ENCODE data around the gene IFITM1. TPM values are rescaled to one million over a fixed set of nuclear protein-coding genes. Genes with fewer than 3 reads are reported as not detected.
A peak's percentile ranks its signal among the peaks of the same experiment; 100 is the strongest.

The IFITM1 gene
- total and polyA plus RNA-seq, 9 of the 15 experiments (the other 6 are each of a cell fraction or from before 2014, with no cell fraction given), result 691 to 5,579 (median 974) TPM

DNA sequence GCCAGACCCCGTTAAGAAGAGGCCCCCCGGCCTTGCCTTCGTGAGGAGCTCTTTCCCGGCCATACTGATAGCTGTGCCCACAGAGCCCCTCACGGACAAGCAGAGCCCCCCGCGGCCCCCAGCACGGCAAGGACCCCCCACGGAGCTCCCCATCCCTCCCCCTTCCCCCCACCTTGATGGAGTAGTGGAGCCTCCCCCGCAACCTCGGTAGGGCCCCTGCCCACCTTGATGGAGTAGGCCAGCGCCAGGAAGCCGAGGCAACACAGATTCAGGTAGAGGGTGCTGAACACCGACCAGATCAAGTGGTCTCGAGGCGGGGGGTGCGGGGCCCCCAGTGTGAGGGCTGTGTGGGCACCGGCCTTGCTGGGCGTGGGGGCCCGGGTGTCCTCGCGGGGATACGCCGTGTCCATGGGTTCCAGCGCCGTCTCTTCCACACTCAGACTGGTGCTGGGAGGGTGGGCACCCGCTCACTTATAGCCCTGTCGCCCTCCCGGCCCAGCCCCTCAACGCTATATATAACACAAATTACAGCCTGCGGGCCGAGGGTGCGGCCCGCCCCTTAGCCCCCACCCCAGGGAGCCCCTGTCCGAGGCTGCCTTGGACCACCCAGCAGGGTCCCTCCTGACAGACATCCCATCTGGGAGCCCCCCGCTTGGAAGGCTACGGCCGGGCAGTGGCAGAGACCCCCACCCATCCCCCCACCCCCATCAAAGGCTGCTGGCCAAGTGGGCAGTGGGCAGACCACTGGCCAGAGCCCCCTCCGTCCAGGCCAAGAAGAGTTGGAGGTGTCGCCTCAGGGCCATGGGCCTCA lies 14.6 kb upstream of the IFITM1 start, which contains the start of gene IFITM5:
Gene IFITM5, minus strand, starts transcription at position 446 of the 811 bp plus-strand sequence. Its CDS starts 36 bp downstream, at position 410.
- peak within 1 kb of the TSS; percentile 42 to 81; a peak in 3 of 4 replicates for H3K9ac ChIP-seq (ENCODE audit: insufficient read depth in 1 of 2, low read depth in 2 of 2, low read length in 2 of 2)
- DNase-seq (ENCODE audit: extremely low read depth in 1 of 4, low spot score in 3 of 4), result no peak

More for the DNA sequence above, 14.6 kb upstream of the IFITM1 start, which contains the start of gene IFITM5:
- Histone ChIP-seq H3K27ac (ENCODE audit: extremely low read depth, low read depth, low read length) (peak within 1 kb of the TSS; percentile 69; the same call in 1 of the 3 replicates), H3K36me3 (ENCODE audit: control insufficient read depth, insufficient read depth, low read length) (peaks cover 16% of the 10 kb centered on the region; the same call in 1 of the 3 replicates), H3K4me3 (no peak within 1 kb of the TSS), H3K4me1 (replicated peaks in 1 of 2; ENCODE audit: control insufficient read depth in 2 of 2, insufficient read depth in 2 of 2, low read length in 2 of 2) (peaks cover 19 to 63% of the 10 kb centered on the region in 2 experiments), H3K9me3 (replicated peaks; ENCODE audit: control insufficient read depth, insufficient read depth, low read depth, low read length) (no peaks in the 10 kb centered on the region; the same call in 1 of the 2 replicates), H3K9me1 (ENCODE audit: control insufficient read depth, insufficient read depth, low read length) (no peaks in the 10 kb centered on the region), H3K4me2 (ENCODE audit: insufficient read depth, low read length) (no peak within 1 kb of the TSS), H2AFZ (ENCODE audit: low read depth, low read length) (peak within 1 kb of the TSS; percentile 36; the same call in 1 of the 2 replicates), H4K20me1 (replicated peaks; ENCODE audit: control insufficient read depth, insufficient read depth, low read length) (no peaks in the 10 kb centered on the region), H3K27me3 (ENCODE audit: control insufficient read depth in 2 of 2, insufficient read depth in 2 of 2, low read length in 2 of 2) (no peaks in the 10 kb centered on the region), H3K79me2 (ENCODE audit: control insufficient read depth, insufficient read depth, low read length) (no peaks in the 10 kb centered on the region)
- no peak for ATAC-seq
- no TSS peak for BruUV-seq (replicated peaks)
- WGBS (ENCODE audit: insufficient coverage, low coverage, missing lambda C conversion rate), result 71% methylated on average over 13 of the region's 40 CpGs
- TF ChIP-seq, protein P1, sequence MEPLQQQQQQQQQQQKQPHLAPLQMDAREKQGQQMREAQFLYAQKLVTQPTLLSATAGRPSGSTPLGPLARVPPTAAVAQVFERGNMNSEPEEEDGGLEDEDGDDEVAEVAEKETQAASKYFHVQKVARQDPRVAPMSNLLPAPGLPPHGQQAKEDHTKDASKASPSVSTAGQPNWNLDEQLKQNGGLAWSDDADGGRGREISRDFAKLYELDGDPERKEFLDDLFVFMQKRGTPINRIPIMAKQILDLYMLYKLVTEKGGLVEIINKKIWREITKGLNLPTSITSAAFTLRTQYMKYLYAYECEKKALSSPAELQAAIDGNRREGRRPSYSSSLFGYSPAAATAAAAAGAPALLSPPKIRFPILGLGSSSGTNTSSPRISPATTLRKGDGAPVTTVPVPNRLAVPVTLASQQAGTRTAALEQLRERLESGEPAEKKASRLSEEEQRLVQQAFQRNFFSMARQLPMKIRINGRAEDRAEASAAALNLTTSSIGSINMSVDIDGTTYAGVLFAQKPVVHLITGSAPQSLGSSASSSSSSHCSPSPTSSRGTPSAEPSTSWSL (CRISPR knock-in tag; IDR thresholded peaks at IDR 0.05; ENCODE audit: borderline replicate concordance), result no peak
- TF ChIP-seq FOXK2 (conservative IDR thresholded peaks at IDR 0.05 in 1 of 2, IDR thresholded peaks at IDR 0.05 in 1 of 2; ENCODE audit: low read depth in 2 of 2), result no peak
- no peak for TF ChIP-seq MTA2 (IDR thresholded peaks at IDR 0.05; ENCODE audit: low read depth)
- peak; percentile 25; the same call in 1 of the 2 replicates for TF ChIP-seq POLR2G (IDR thresholded peaks at IDR 0.05; ENCODE audit: low read depth, low read length)
- no peak for TF ChIP-seq U2AF2 (optimal IDR thresholded peaks at IDR 0.05; ENCODE audit: low read depth, low read length)
- no peak for TF ChIP-seq ZNF3 (CRISPR knock-in tag; IDR thresholded peaks at IDR 0.05)
- TF ChIP-seq, protein P2, sequence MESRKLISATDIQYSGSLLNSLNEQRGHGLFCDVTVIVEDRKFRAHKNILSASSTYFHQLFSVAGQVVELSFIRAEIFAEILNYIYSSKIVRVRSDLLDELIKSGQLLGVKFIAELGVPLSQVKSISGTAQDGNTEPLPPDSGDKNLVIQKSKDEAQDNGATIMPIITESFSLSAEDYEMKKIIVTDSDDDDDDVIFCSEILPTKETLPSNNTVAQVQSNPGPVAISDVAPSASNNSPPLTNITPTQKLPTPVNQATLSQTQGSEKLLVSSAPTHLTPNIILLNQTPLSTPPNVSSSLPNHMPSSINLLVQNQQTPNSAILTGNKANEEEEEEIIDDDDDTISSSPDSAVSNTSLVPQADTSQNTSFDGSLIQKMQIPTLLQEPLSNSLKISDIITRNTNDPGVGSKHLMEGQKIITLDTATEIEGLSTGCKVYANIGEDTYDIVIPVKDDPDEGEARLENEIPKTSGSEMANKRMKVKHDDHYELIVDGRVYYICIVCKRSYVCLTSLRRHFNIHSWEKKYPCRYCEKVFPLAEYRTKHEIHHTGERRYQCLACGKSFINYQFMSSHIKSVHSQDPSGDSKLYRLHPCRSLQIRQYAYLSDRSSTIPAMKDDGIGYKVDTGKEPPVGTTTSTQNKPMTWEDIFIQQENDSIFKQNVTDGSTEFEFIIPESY (CRISPR knock-in tag; IDR thresholded peaks at IDR 0.05), result peak; percentile 47; the same call in 1 of the 2 replicates
- no peak for TF ChIP-seq RUNX1 (IDR thresholded peaks at IDR 0.05; ENCODE audit: low read depth)
- TF ChIP-seq GATAD2A (IDR thresholded peaks at IDR 0.05), result no peak
- TF ChIP-seq POLR3A (IDR thresholded peaks at IDR 0.05; ENCODE audit: borderline replicate concordance, extremely low read depth, insufficient read depth, insufficient read length), result no peak
- no peak for TF ChIP-seq RCOR1 (IDR thresholded peaks at IDR 0.05; ENCODE audit: borderline replicate concordance in 1 of 2, low read depth in 2 of 2, low read length in 2 of 2)
- TF ChIP-seq POLR2AphosphoS2 (IDR thresholded peaks at IDR 0.05; ENCODE audit: low read length), result 0 out of 2 replicates have a peak, but pooled peaks have one; percentile 6
- TF ChIP-seq CBX8 (IDR thresholded peaks at IDR 0.05; ENCODE audit: borderline replicate concordance, extremely low read depth, low read depth, low read length, poor library complexity, severe bottlenecking), result no peak
- peak; percentile 20; the same call in 1 of the 2 replicates for TF ChIP-seq ZBTB7A (IDR thresholded peaks at IDR 0.05; ENCODE audit: borderline replicate concordance, control insufficient read depth, low read depth, low read length)
- TF ChIP-seq CSDE1 (IDR thresholded peaks at IDR 0.05), result no peak
- FAIRE-seq, result no peak
- ChIA-PET POLR2A (interaction anchor here (0.6 to 1.6 kb wide), 3 partner anchors 16 to 92 kb away, joined by 3 to 4 read pairs (median 3); partner anchors contain the start of genes BET1L and RIC8A), CTCF (ENCODE audit: low intra/inter-chr PET ratio) (no interaction called here)
- in situ Hi-C loops (cut with MboI), result no loop called here
- intact Hi-C loops (cut with micrococcal nuclease), result no loop called here

All from K562 (cell line).